ENCODE results near the gene MYLK4.

Gene MYLK4

DNA sequence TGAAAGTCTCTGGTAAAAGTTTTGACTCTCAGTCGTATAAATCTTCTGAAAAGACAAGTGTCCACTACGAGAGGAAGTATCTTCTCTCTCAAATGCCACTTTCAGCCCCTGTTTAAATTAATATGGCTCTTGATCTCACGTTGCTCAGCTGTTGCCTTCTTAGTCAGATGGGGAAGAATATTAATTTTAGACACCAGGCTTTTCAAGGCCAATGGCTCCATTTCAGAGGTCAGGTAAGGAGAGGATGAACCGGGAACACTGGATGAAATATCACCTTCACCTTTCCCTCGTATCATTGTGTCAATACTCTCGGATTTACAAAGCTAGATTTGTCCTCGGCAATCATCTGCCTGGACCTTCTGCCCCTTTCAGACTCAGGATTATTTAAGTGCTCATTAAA, at the start of gene MYLK4:
Gene MYLK4, minus strand, starts transcription at position 91 of the 400 bp plus-strand sequence. CDS start 1,628 bp downstream, outside the sequence.
- no peak for DNase-seq

DNA sequence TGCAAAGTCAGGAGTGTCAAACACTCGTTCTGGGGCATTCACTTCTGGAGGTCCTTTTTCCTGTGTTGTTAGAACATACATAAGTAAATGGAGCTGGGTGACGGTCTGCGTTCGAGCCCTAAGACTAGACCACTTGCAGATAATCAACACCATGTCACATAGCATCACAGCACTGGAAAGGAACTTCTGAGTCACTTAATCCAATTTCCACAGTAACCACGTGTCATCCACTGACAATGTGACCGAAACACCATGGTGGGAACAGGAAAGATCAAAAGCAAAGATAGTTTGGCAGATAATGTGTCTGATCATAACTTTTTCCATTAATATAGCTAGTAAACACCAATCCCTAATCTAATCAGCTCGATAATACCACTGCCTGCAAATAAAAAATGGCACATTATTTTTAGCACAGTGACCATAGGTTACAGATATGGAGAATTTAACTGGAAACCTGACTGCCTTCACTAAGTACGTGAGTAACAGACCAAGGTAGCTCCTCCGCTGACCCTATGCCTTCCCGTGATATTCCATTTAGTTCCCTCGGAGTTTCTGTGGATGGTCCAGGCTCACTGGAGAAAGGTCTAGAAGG, 49.3 kb upstream of the MYLK4 start:
- peak; percentile 21 for DNase-seq

DNA sequence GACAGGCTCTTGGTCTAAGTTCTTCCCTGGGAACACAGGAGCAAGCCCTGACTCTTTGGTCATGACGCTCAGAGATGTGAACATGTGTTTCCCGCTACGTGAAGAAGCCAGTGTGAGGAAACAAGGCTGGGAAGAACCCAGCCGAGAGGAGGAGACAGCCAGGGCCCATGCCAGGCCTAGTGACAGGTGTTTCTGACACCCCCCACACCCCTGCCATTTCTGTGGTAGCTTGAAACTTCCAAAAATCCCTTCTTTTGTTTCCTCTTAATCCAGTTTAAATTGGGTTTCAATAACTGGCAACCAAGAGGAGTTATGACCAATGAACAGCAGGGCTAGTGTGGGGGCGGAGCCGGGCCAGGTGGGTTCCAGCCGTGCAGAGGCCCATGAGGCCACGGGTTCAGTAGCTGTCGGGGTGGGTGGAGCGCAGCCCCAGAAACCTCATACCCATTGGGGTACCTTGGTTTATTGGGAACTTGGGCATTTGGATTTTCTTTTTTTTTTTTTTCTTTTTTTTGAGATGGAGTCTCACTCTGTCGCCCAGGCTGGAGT, 47.9 kb upstream of the MYLK4 start:
- DNase-seq: no peak

DNA sequence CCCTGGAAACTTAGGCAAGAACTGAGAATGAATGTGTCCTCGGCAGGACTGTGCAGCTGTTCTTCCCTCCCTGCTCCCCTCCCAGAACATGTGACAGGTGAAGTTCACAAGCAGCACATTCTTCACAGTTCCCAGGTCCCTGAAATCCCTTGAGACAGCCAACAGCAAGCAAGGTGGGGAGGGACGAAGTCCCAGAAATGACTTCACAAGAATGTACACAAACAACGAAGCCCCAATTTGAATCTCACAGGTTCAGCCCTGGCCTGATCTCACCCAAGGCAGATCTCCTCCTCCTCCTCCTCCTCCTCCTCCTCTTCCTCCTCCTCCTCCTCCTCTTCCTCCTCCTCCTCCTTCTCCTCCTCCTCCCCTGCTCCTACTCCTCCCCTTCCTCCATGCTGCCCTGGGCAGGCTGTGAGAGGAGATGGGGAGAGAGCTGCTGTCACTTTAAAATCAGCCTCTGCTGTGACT, 46.9 kb upstream of the MYLK4 start:
- no peak for DNase-seq

DNA sequence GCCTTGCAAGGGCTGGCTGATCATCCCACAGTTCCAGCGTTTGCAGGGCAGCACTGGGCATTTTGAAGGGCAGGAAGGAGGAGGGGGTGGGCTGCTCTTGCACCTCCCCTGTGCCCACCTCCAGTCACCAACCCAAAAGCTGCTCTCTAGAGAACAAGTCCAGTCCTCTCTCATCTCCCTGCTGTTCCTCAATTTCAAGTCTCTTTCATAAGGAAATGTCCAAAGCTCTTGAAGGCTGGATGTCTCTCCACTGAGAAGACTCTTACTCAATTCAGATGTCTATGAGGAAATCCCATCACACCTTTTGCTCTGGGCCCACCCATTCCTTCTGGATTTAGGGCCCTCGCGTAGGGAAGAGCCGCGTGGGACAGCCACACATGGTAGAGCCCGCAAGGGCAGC, 46.1 kb upstream of the MYLK4 start:
- no peak for DNase-seq

DNA sequence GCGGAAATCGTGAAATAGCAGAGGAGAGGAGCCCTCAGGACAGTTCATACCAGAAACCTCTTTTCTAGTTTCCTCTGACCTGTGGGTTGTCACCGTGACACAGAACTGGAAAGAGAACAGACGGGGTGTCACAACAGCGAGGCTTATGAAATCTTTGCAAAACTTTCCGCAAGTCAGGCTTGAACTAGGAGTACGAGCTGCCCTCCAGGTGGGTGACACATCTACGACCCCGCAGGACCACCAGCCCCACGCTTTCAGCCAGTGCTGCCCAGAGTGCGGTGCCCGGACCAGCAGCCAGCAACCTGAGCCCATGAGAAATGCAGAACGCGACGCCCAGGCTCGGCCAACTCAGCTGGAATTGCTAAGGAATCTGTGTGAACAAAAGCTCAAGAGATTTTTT, 45.2 kb upstream of the MYLK4 start:
- DNase-seq: no peak

DNA sequence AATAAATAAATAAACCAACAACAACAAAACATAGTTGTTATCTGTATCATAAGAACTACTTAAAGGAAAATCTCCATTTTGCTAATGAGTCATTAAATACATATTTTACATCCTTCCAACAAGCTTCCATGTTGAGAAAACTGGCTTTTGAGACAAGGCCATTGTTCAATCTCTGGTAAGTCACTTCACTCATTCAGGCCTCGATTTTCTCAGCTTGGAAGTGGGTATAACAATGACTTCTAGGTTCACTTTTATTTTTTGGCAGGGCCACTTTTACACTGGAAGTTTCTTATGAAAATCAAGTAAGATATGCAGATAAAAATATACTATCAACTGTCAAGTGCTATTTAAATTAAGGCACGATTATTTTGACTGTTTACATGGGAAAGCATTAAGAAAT, 44.4 kb upstream of the MYLK4 start:
- no peak for DNase-seq

DNA sequence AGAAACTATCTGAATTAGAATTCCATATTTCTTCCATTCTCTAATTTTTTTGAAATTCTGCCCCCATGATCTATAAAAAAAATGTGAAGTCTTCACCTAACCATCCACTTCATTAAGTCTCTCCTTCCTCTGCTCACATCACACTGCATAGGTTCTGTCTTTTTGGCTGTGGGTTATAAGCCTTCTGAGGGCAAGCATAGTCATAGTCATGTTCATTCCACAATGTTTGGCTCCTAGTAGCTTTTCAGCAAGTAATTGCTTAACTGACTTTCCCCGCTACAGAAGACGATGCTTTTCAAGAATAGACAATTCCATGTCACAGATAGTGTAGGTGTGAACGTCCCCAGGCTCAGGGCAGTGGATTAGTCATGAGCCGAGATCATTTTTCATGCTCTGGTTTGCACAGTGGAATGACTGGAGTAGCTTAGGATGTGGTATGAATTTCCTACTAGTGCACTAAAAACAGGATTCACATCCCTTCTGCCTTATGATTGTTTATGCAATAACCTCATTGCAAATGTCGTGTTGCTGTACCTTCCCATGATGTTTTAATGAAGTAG, 43.5 kb upstream of the MYLK4 start:
- DNase-seq: no peak

DNA sequence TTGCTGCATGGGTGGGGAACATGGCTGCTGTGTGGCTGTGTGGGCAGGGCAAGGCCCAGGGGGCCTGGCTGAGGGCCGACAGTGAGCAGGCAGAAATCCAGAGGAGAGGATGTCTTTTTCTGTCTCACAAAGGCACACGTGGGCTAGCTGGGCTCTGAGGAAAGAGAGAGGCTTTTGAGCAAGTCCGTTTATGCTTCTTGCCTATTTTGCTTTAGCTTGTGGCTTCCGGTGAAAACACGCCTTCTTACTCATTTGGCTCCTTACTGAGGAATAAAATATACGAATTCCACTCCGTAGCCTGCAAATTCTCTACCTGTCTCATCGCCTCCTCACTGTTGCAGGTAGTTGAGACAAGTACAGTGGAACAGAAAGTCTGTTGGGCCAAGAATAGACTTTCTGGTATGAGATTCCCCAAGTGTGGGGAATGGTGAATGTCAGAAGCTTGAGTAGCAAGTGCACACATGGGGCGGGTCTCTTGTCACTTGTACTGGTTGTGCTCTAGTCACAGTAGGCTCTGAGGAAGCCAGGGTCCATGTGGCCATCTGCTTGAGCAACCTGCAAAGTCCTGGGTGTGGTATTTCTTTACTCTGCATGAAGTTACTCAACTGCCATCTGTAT, 42.9 kb upstream of the MYLK4 start:
- DNase-seq: peak; percentile 46

DNA sequence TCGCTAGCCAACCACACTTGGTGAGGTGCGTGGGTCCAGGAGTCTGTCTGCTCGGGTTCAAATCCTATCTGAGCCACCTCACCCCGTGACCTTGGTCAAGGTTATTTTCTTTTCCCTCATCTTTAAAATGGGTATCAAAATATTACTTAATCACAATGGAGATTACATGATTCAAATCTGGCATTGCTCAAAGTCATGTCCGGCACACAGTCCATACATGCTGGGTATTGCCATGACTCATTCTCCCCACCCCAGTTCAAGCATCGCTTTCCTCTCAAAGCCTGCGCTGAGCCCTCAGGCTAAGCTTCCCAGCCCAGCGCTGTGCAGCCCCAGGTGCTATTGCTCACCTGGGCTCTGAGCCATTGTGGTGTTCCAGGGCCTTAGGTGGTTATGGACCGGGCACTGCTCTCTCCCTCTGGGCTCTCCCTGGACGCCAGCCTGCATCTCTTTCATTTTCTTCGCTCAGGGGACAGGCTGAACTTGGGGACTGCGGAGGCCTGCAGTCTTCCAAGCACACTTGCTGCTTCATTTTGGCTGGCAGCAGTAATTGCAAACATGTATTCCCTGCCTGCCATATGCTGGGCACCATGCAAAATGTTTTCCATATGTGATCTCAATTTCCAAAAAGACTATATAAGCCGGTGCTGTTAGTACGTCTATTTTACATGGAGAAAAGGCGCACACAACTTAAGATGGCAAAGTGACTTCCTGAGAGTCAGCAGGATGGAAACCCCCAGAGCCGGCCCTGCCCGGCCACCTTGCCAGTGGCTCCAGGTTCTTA, 41.8 kb upstream of the MYLK4 start:
- DNase-seq: no peak

DNA sequence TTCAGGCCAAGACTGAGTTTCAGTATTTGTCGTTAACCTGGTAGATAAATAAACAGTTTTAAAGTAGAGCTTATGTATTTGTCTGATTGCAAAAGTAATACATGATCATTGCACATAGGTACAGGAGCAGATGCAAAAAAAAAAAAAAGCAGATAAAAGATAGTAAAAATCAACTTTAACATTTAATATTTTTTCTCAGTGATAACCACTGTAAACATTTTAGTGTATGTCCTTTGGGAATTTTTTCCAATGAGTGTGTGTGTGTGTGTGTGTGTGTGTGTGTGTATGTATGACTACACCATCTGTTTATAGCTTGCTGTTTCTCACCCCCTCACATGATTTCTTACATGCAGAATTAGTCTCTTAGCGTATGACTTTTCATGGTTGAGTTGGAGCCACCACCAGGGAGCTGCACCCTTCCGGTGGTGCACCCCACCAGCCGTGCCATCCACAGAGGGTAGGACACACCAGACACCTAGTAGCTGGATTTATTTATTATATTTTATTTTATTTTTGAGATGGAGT, 40.8 kb upstream of the MYLK4 start:
- no peak for DNase-seq

DNA sequence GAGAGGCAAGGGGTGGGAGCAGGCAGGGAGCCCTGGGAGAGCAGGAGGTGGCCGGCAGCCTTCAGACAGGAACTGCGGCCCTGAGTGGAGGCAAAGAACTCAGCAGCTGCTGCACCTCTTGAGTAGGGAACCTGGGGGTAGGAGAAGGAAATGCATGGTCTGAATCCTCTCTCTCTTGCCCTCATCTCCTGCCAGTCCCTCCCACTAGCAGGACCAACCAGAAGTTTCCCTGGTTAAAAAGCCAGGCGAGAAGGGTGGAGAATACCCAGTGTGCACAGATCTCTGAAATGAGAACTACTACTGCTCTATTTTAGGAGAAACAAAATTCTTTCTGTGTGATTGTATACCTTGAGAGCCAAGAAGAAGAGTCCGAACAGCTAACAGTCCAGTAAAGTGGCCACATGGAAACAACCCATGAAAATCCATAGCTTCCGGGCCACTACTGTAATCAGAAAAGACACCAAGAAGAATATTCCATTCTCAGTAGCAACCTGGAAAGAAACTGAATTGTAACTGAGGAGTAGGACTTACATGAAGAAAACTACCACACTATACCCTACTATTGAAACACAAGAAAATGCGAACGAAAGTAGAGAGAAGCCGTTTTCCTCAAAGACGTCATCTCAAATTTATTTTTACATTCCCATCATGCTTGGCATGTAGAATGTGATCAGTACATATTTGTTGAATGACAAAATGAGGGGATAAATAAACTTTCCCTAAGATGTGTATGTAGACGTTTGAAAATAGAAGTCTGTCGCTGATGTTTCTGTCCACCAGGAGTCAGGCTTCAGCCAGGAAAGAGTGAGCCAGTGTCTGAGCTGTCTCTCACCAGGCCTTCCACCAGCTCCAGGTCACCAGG, 40.1 kb upstream of the MYLK4 start:
- peak; percentile 67 for DNase-seq

DNA sequence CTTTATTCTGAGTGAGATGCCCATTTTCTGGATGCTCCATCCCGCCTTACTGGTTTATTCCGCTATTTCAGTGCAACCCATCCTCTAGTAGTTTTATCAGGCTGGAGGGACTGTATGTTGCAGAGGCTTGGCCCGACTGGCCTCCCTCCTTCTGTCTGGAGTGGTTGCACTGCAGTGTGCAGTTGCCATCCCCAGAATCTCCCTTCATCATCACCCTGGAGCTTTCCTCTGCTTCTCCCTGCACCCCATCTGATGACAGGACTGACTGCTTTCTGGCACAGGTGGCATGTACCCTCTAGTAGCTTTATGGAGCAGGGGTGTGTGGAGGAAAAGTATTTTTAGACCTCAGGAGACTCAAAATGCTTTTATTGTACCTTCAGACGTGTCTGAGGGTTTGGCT, 35.5 kb upstream of the MYLK4 start:
- no peak for DNase-seq

DNA sequence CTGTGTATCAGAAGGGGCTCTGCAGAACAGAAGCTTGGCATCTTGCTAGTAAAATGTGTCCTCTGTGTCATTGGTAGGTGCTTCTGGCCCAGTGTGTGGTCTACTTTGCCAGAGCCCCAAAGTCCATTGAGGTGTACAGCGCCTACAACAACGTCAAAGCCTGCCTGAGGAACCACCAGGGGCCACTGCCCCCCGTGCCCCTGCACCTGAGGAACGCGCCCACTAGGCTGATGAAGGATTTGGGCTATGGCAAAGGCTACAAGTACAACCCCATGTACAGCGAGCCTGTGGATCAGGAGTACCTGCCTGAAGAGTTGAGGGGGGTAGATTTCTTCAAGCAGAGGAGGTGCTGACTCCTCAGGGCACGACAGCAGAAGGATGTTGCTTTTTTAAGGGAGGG, 34.2 kb upstream of the MYLK4 start:
- DNase-seq: no peak

DNA sequence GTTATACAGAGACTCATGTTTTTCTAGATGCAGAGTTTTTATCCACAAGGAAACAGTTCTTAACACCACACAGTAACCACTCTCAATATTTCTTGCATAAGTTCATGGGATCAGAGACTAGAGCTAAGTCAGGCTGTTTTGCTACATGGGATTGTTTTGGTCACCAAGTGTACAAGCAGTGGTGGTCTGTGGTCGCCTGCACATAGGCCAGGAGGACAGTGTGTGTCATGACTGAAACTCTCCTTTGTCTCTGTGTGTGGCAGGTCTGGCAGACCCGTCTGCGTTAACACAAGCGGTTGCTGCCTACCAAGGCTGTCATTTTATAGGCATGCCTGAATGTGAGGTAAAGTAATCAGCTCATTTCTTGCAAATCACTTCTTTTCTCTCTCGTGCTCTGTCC, 33.3 kb upstream of the MYLK4 start:
- DNase-seq: no peak

DNA sequence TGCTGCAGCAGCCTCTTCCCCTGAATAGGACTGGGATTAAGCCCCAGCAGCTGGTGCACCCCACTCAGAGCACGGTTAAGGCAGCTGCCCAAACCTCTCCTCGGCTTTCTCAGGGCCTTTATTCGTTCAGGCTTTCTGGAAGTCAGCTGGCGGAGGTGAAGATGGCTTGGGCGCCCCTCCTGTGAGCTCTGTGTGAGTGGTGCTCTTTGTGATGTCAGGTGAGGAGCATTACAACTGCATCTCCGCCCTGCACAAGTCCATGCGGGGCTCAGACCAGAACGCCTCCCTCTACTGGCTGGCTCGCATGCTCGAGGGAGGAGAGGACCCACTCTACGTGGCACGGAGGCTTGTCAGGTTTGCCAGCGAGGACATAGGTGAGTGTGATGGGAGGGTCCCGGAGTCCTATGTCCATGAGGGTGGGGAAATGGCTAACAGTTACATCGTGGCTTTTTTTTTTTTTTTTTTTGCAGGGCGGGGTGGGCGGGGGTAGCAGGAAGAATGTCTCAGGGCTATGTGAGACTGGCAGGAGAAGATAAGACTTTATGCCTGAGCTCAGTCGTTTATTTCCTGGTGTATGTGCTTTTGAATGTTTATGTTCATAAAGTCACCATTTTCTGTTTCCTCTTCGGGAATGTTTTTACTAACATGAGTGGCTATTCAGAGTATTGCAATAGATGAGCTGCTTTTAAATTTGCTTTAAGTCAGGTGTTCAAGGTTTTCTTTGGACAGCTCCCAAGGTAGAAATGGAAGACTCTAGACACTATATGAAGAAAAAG, 32.7 kb upstream of the MYLK4 start:
- DNase-seq: no peak

DNA sequence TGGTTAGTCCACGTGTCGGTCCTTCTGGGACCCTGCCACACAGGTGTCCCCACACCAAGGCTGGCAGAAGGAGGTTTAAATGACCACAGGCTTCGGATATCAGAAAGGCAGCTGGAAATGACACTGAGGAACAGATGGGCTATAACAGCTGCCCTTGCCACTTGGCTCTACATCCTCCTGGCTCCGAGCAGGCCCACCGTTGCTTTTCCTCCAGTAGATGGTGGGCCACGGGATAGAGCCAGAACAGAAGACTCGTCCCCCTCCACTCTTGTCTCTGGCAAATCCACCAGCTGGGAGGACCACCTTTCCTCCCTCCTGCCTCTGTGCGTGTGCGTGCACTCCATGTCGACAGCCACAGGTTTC, 32.1 kb upstream of the MYLK4 start:
- DNase-seq: no peak

DNA sequence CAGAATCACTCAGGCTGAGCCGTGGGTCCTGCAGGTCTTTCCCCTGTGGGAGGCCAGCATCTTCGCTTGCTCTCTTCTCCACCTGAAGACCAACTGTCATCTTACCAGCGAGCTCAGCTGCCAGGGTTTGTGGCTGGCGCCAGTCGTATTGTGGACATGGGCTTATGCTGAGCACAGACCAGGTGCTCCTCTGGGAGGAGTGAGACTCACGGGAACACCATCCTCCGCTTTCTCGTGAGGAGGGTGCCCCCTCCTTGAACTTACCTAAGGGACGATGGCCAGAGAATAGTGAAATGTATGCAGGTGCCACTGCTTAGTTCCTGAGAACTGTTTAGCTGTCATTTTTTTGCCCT, 31.6 kb upstream of the MYLK4 start:
- DNase-seq: no peak

DNA sequence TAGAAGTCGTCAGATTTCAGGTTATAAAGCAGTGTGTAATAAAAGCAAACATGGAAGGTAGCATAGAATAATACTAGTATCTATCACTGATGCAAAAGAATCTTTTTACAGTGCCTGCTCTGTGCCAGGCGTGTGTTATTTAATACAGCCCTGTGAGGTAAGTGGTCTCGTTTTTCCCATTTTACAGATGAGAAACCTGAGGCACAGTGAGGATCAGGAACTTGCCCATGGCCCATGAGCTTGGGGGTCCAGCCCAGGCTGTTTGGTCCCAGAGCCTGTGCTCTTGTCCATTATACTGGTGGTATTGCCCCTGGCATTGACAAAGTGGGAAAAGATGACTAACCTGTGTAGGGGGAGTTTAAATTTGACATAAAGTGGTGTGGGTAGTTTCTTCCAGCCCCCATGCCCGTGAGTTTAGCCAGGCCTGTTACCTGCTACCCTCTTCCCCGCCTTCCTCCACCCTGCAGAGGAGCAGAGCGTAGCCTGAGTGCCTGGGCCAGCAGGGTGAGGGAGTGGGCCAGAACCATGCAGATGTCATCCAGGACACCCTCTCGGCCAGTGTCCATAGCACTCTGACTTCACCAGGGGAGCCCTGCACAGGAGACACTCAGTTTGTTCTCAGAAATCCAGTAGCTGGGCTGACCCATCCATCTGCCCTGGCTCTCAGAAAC, 31.1 kb upstream of the MYLK4 start:
- DNase-seq: no peak

DNA sequence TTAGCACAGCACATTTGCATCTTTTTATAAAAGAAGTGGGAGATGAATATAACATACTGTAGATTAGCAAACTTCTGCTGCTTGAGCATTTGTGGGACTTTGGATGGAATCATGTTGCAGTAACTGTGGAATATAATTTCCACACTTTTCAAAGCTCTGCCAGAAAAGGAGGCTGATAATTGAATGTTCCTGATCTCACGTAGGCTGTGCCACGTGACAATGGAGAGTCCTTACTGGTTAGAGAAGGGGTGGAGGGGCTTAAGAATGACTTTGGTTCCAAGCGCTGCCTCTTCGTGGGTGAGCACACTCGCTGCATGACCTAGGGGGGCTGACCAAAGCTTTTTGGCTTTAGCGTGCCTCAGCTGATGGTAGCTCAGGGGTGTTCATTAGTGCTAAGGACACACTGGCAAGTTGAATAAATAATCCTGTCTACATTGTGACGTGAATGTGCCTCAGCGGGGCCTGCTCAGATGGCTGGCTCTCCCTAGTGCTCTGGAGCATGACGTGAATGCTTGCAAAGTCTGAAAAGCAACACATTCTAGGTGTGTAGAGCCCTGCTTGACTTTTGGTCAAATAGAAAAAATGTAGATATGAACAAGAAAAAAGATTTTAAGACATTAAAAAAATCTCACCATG, 29.5 kb upstream of the MYLK4 start:
- DNase-seq: no peak

DNA sequence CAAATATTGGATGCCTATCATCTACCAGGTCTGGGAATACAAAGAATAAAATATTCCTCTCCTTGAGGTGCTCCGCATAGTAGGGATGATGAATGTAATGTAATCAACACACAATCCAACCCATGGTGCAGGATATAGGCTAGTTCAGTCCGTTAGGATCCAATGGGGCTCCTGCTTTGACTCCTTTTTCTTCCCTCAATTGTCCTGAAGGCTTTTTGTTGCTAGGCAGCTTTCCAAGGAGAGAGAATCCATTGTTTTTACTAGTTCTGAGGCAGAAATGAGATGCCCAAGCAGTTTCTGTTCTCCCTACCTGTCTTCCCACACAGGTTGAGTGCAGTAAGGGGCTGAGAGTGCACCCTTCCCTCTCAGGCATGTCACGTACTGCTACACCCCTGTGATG, 26.5 kb upstream of the MYLK4 start:
- no peak for DNase-seq
